Neutrophil (primary cell): Measurements from ENCODE around the gene ZNF136.

Source experiments
- H3K27ac ChIP-seq: fragments of 200-600 bp; sonication (generic); 2 replicates; pipeline ENCODE4 v1.5.1; 2016; ENCODE audit warnings: mild to moderate bottlenecking, moderate library complexity
- H3K27me3 ChIP-seq: fragments of 200-600 bp; sonication (generic); 2 replicates; pipeline ENCODE4 v1.6.0; 2016; ENCODE audit warnings: mild to moderate bottlenecking
- H3K36me3 ChIP-seq: fragments of 200-600 bp; sonication (generic); 2 replicates; pipeline ENCODE4 v1.5.1; 2017
- H3K4me1 ChIP-seq, 2 experiments: fragments of 200-600 bp in 1 of 2; sonication (generic) in 1 of 2; 1 replicate in 1 of 2; 2 replicates in 1 of 2; pipeline versions ENCODE4 v1.5.1 to v1.6.1; 2013 to 2016; ENCODE audit warnings: low read depth in 1 of 2, low read length in 1 of 2, mild to moderate bottlenecking in 1 of 2, moderate library complexity in 1 of 2; ENCODE audit not compliant: control insufficient read depth in 1 of 2, insufficient read depth in 1 of 2
- H3K4me3 ChIP-seq, 2 experiments: fragments of 200-600 bp in 1 of 2; sonication (generic) in 1 of 2; 1 replicate in 1 of 2; 2 replicates in 1 of 2; pipeline ENCODE4 v1.5.1; 2013 to 2016; ENCODE audit warnings: low read depth in 1 of 2, low read length in 1 of 2, mild to moderate bottlenecking in 1 of 2, moderate library complexity in 1 of 2
- H3K9me3 ChIP-seq: fragments of 200-600 bp; sonication (generic); 2 replicates; pipeline ENCODE4 v1.5.1; 2016
- CTCF ChIP-seq: fragments of 200-600 bp; sonication (generic); IDR thresholded peaks from 2 replicates; pipeline ENCODE4 v1.5.1; 2016; ENCODE audit warnings: antibody characterized with exemption

The ZNF136 gene

DNA sequence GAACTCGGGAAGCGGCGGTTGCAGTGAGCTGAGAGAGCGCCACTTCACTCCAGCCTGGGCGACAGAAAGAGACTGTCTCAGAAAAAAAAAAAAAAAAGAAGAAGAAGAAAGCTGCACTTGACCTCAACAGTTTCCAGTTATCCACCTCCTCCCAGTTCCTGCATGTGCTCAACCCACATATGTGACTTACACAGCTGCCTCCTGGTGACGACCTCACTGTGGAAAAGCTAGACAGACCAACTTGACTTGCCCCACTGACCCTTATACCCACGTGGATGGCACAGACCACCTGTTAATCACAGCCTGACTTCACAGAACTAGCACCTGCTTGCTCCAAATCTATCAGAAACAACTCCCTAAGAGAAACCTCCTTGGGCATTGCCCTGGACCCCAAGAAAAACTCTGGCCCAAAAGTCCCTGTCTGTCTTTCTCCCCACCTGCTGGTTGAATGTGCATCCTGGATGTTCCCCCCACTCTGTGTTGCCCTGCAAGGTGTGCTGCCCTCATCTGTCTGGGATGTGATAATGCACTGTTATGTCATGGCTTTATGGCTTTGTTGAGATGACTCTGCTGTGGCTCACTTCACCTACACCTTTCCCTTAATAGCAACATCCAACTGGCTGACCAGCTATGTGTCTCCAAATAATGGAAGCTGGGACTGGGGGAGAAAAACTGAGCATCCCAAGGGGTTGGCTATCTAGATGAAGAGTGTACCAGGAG lies 25.5 kb upstream of the ZNF136 start:
- Histone ChIP-seq H3K27me3 (no peaks in the 10 kb centered on the region), H3K27ac (no peak overlapping the region), H3K36me3 (peaks cover 47% of the 10 kb centered on the region), H3K9me3 (peaks cover 22% of the 10 kb centered on the region), H3K4me3 (no peak overlapping the region), H3K4me1 (peaks cover 22 to 23% of the 10 kb centered on the region in 2 experiments)
- peak; percentile 42 for TF ChIP-seq CTCF

DNA sequence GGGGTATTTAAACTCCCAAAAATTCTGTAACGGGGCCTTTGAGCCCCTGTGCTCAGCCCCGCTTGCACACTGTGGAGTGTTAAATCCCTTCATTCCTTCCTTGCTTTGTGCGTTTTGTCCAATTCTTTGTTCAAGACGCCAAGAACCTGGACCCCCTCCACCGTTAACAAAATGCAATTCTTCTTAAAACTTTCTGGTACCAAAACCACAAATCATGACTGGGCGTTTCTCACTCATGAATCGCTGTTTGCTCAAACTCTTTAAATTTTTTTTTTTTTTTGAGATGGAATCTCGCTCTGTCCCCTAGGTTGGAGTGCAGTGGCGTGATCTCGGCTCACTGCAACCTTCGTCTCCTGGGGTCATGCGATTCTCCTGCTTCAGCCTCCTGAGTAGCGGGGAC lies 23.6 kb upstream of the ZNF136 start:
- Histone ChIP-seq H3K36me3 (peaks cover 28% of the 10 kb centered on the region), H3K27me3 (no peaks in the 10 kb centered on the region), H3K4me1 (peaks cover 22 to 23% of the 10 kb centered on the region in 2 experiments), H3K9me3 (peaks cover 3% of the 10 kb centered on the region), H3K4me3 (peak overlapping the region; percentile 91 to 97), H3K27ac (no peak overlapping the region)
- TF ChIP-seq CTCF = no peak

GRCh38 chr19:12139885-12140544 lies 22.9 kb upstream of the ZNF136 start, which contains the start of gene ZNF20:
Gene ZNF20 (minus strand): TSS chr19:12140350. CDS start chr19:12140182, 168 bp downstream.
- peak within 1 kb of the TSS; percentile 77 for H3K27ac ChIP-seq
- peaks cover 22 to 23% of the 10 kb centered on the region in 2 experiments for H3K4me1 ChIP-seq
- peaks cover 4% of the 10 kb centered on the region for H3K9me3 ChIP-seq
- H3K4me3 ChIP-seq = peak within 1 kb of the TSS; percentile 91 to 97
- peak; percentile 48 for TF ChIP-seq CTCF
- no peaks in the 10 kb centered on the region for H3K27me3 ChIP-seq
- H3K36me3 ChIP-seq = peaks cover 21% of the 10 kb centered on the region

DNA sequence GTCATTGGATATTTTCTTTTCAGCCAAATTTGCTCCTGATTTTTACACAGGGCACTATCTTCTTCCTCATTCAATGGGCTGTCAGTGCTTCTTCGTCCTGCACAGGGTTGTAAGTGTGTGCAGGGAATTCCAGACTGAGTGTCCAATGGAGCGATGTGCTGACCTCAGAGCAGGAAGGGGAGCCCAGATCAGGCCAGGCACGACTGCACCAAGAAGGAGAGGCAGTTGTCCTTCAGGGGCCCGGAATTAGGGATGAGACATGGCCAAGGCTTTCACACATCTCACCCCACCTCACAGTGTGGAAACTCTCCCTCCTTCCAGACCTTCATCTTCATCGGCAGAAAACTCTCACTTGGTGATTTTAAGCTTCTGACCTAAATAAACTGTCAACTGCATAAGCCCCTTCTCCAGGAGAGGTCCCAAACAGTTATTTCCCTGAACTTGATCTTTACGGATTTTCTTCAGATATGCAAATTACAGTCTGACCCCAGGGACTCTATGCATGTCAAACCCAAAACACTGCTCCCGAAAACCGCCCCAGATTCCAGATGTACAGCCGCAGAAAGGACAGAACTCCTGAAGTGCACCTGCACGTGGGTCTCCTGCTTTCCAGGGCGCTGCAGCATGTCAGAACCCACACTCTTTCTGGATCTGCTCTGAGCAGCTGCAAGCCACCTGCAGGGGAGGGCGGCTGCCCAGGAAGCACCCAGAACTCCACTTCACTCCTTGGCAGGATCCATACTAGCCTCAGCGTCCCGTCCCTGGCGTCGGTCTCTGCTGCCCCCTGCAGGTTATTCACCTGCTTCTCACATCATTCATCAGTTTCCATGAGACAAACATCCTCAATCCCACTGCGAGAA lies 22.1 kb upstream of the ZNF136 start:
- Histone ChIP-seq H3K4me1 (peaks cover 22 to 23% of the 10 kb centered on the region in 2 experiments), H3K27me3 (no peaks in the 10 kb centered on the region), H3K27ac (peak overlapping the region; percentile 77), H3K4me3 (peak overlapping the region; percentile 91 to 97), H3K36me3 (peaks cover 13% of the 10 kb centered on the region), H3K9me3 (peaks cover 11% of the 10 kb centered on the region)
- TF ChIP-seq CTCF = peak; percentile 88

GRCh38 chr19:12141405-12141736 lies 21.5 kb upstream of the ZNF136 start:
- Histone ChIP-seq H3K36me3 (peaks cover 9% of the 10 kb centered on the region), H3K4me1 (peaks cover 22 to 23% of the 10 kb centered on the region in 2 experiments), H3K9me3 (peaks cover 17% of the 10 kb centered on the region), H3K4me3 (peak overlapping the region; percentile 91 to 97), H3K27me3 (no peaks in the 10 kb centered on the region), H3K27ac (peak overlapping the region; percentile 77)
- no peak for TF ChIP-seq CTCF
